Measurements from ENCODE around the gene POLR1D.

Gene POLR1D

GRCh38 chr13:27592865-27593264 lies 28.8 kb upstream of the POLR1D start:
- peak overlapping the region; percentile 14; the same call in 1 of the 2 replicates for H3K4me3 ChIP-seq (ENCODE audit: low read length)
- peaks cover 39% of the 10 kb centered on the region for H3K4me1 ChIP-seq (ENCODE audit: low read length)
- peaks cover 55% of the 10 kb centered on the region for H4K20me1 ChIP-seq (ENCODE audit: insufficient read depth, low read length)
- H3K27me3 ChIP-seq (ENCODE audit: low read depth, low read length), result no peaks in the 10 kb centered on the region
- no peak overlapping the region for H3K9ac ChIP-seq (ENCODE audit: low read length)
- H3K79me2 ChIP-seq (ENCODE audit: low read length), result peaks cover 88% of the 10 kb centered on the region
- no peaks in the 10 kb centered on the region for H3K36me3 ChIP-seq (replicated peaks; ENCODE audit: low read depth, low read length)
- no peak for TF ChIP-seq EZH2phosphoT487 (IDR thresholded peaks at IDR 0.05; ENCODE audit: low read depth)
- no peak for TF ChIP-seq CTCF (IDR thresholded peaks at IDR 0.05; ENCODE audit: low read depth, low read length)
- peak overlapping the region; percentile 58 for H3K4me2 ChIP-seq (ENCODE audit: low read length)
- no peak overlapping the region; the same call in 1 of the 2 replicates for H3K27ac ChIP-seq (ENCODE audit: low read length)
- no peaks in the 10 kb centered on the region for H3K9me3 ChIP-seq (ENCODE audit: insufficient read depth, low read length)
- no peak overlapping the region for H2AFZ ChIP-seq (ENCODE audit: low read depth, low read length)

- Histone ChIP-seq H4K20me1 (ENCODE audit: insufficient read depth, low read length) (peaks cover 59% of the 10 kb centered on the region), H3K79me2 (ENCODE audit: low read length) (peaks cover 88% of the 10 kb centered on the region), H3K4me2 (ENCODE audit: low read length) (peak overlapping the region; percentile 58), H3K27ac (ENCODE audit: low read length) (no peak overlapping the region; the same call in 1 of the 2 replicates), H3K4me1 (ENCODE audit: low read length) (peaks cover 39% of the 10 kb centered on the region), H3K36me3 (replicated peaks; ENCODE audit: low read depth, low read length) (no peaks in the 10 kb centered on the region), H3K4me3 (ENCODE audit: low read length) (peak overlapping the region; percentile 14; the same call in 1 of the 2 replicates), H3K9ac (ENCODE audit: low read length) (no peak overlapping the region), H3K9me3 (ENCODE audit: insufficient read depth, low read length) (no peaks in the 10 kb centered on the region), H2AFZ (ENCODE audit: low read depth, low read length) (no peak overlapping the region), H3K27me3 (ENCODE audit: low read depth, low read length) (no peaks in the 10 kb centered on the region)
- no peak for TF ChIP-seq EZH2phosphoT487 (IDR thresholded peaks at IDR 0.05; ENCODE audit: low read depth)
- no peak for TF ChIP-seq CTCF (IDR thresholded peaks at IDR 0.05; ENCODE audit: low read depth, low read length)
Measured at GRCh38 chr13:27593267-27593666, 28.4 kb upstream of the POLR1D start.

GRCh38 chr13:27595055-27595811 lies 26.5 kb upstream of the POLR1D start:
- Histone ChIP-seq H3K27me3 (ENCODE audit: low read depth, low read length) (no peaks in the 10 kb centered on the region), H3K9me3 (ENCODE audit: insufficient read depth, low read length) (no peaks in the 10 kb centered on the region), H3K36me3 (replicated peaks; ENCODE audit: low read depth, low read length) (no peaks in the 10 kb centered on the region), H3K9ac (ENCODE audit: low read length) (no peak overlapping the region), H3K79me2 (ENCODE audit: low read length) (peaks cover 96% of the 10 kb centered on the region), H3K4me3 (ENCODE audit: low read length) (no peak overlapping the region), H3K27ac (ENCODE audit: low read length) (no peak overlapping the region), H4K20me1 (ENCODE audit: insufficient read depth, low read length) (peaks cover 78% of the 10 kb centered on the region), H3K4me2 (ENCODE audit: low read length) (peak overlapping the region; percentile 36), H3K4me1 (ENCODE audit: low read length) (peaks cover 39% of the 10 kb centered on the region), H2AFZ (ENCODE audit: low read depth, low read length) (no peak overlapping the region)
- no peak for TF ChIP-seq EZH2phosphoT487 (IDR thresholded peaks at IDR 0.05; ENCODE audit: low read depth)

- peaks cover 15% of the 10 kb centered on the region for H3K4me1 ChIP-seq (ENCODE audit: low read length)
- no peak overlapping the region for H3K27ac ChIP-seq (ENCODE audit: low read length)
- no peaks in the 10 kb centered on the region for H3K36me3 ChIP-seq (replicated peaks; ENCODE audit: low read depth, low read length)
- H3K79me2 ChIP-seq (ENCODE audit: low read length), result peaks cover 96% of the 10 kb centered on the region
- peaks cover 74% of the 10 kb centered on the region for H4K20me1 ChIP-seq (ENCODE audit: insufficient read depth, low read length)
- H3K27me3 ChIP-seq (ENCODE audit: low read depth, low read length), result no peaks in the 10 kb centered on the region
- H3K9ac ChIP-seq (ENCODE audit: low read length), result no peak overlapping the region
- no peak overlapping the region for H3K4me3 ChIP-seq (ENCODE audit: low read length)
- no peak overlapping the region for H3K4me2 ChIP-seq (ENCODE audit: low read length)
- H2AFZ ChIP-seq (ENCODE audit: low read depth, low read length), result no peak overlapping the region
- no peaks in the 10 kb centered on the region for H3K9me3 ChIP-seq (ENCODE audit: insufficient read depth, low read length)
- TF ChIP-seq EZH2phosphoT487 (IDR thresholded peaks at IDR 0.05; ENCODE audit: low read depth), result no peak
- TF ChIP-seq CTCF (IDR thresholded peaks at IDR 0.05; ENCODE audit: low read depth, low read length), result no peak
Measured at GRCh38 chr13:27599096-27599495, 22.6 kb upstream of the POLR1D start.

Data from OCI-LY3 (cell line).